GM23338 (cell line): ENCODE data around the gene FNDC10.

ENCODE experiments used
- CREB1 ChIP-seq: fragments of 250-450 bp; sonication (Bioruptor Pico); IDR thresholded peaks from 2 replicates; pipeline ENCODE4 v1.5.0; 2020; ENCODE audit warnings: low read depth, mild to moderate bottlenecking, moderate library complexity
- CTCF ChIP-seq, 2 experiments: fragments of 200-600 bp in 1 of 2; sonication (generic) in 1 of 2; conservative IDR thresholded peaks; 2 replicates each; pipeline versions ENCODE4 v1.5.1 to v1.6.1; 2016 to 2017; ENCODE audit warnings: antibody characterized with exemption in 2 of 2, low read depth in 2 of 2, mild to moderate bottlenecking in 2 of 2, moderate library complexity in 1 of 2
- POLR2AphosphoS5 ChIP-seq: IDR thresholded peaks from 2 replicates; pipeline ENCODE4 v1.6.1; 2016; ENCODE audit warnings: antibody characterized with exemption, low read depth

- TF ChIP-seq CTCF (conservative IDR thresholded peaks at IDR 0.05; ENCODE audit: low read depth in 2 of 2) (no peak), POLR2AphosphoS5 (no peak), CREB1 (CRISPR knock-in tag) (no peak)
Observed at GRCh38 chr1:1606232-1606631, 6.3 kb upstream of the FNDC10 start.
